A549 (cell line): ENCODE results near the gene PTTG1IP.

Source experiments
- BHLHE40 ChIP-seq: IDR thresholded peaks from 2 replicates; pipeline ENCODE4 v1.6.1; 2012; ENCODE audit warnings: low read depth, low read length, inconsistent platforms
- CTCF ChIP-seq: fragments of >200 bp; sonication (Bioruptor Twin); formaldehyde crosslinking; IDR thresholded peaks from 3 replicates; pipeline ENCODE4 v1.5.1; 2016
- NR3C1 ChIP-seq: fragments of >200 bp; sonication (Bioruptor Twin); formaldehyde crosslinking; IDR thresholded peaks from 3 replicates; pipeline ENCODE4 v1.6.1; 2017
- PBX3 ChIP-seq: IDR thresholded peaks from 2 replicates; pipeline ENCODE4 v1.6.1; 2012
- PHF8 ChIP-seq: fragments of 200-600 bp; sonication (generic); IDR thresholded peaks from 2 replicates; pipeline ENCODE4 v1.6.1; 2016; ENCODE audit warnings: low read depth, mild to moderate bottlenecking, antibody characterized with exemption, moderate library complexity, borderline replicate concordance

- TF ChIP-seq CTCF (no peak), BHLHE40 (no peak), NR3C1 (no peak), PHF8 (no peak), PBX3 (no peak)
Observed at GRCh38 chr21:44890338-44890931, 16.9 kb upstream of the PTTG1IP start.
